GM21528 (cell line): ENCODE measurements around the gene ABCB8.
"Not testable (repeated sequence)": the region's sequence is repeated elsewhere in the genome, so short reads cannot be mapped to it uniquely, and the experiment has no call there.

Experiments
- ATAC-seq: cut with Tn5 transposase; IDR thresholded peaks from one replicate; pipeline ENCODE4 v1.9.1; 2021; ENCODE audit warnings: mild to moderate bottlenecking, moderate library complexity; ENCODE audit not compliant: unreplicated experiment, low FRiP score

ABCB8 gene

GRCh38 chr7:151013356-151013732 lies 14.9 kb upstream of the ABCB8 start:
- no peak for ATAC-seq

GRCh38 chr7:151013733-151014497 lies 14.3 kb upstream of the ABCB8 start:
- ATAC-seq = no peak

- no peak for ATAC-seq
Observed at GRCh38 chr7:151014950-151015349, 13.3 kb upstream of the ABCB8 start.

GRCh38 chr7:151015967-151016366 lies 12.3 kb upstream of the ABCB8 start:
- ATAC-seq = no peak

- ATAC-seq = no peak
Observed at GRCh38 chr7:151016505-151016904, 11.7 kb upstream of the ABCB8 start.

GRCh38 chr7:151016942-151017341 lies 11.3 kb upstream of the ABCB8 start:
- no peak for ATAC-seq

GRCh38 chr7:151017370-151017952 lies 10.8 kb upstream of the ABCB8 start:
- ATAC-seq = no peak

GRCh38 chr7:151017953-151018420 lies 10.3 kb upstream of the ABCB8 start:
- no peak for ATAC-seq

GRCh38 chr7:151018421-151019129 lies 9.7 kb upstream of the ABCB8 start:
- ATAC-seq = no peak

GRCh38 chr7:151019130-151019447 lies 9.2 kb upstream of the ABCB8 start:
- no peak for ATAC-seq

- ATAC-seq = no peak
Observed at GRCh38 chr7:151020231-151020630, 8.0 kb upstream of the ABCB8 start.

- no peak for ATAC-seq
Observed at GRCh38 chr7:151023232-151023631, 5.0 kb upstream of the ABCB8 start.

- ATAC-seq = no peak
Observed at GRCh38 chr7:151024435-151025056, 3.7 kb upstream of the ABCB8 start, which contains the start of gene ATG9B. TSS of gene ATG9B (minus strand) at chr7:151024494. CDS start at chr7:151024423, 71 bp downstream.

- no peak for ATAC-seq
Observed at GRCh38 chr7:151025924-151026671, 2.2 kb upstream of the ABCB8 start.

- not testable (repeated sequence) for ATAC-seq
Observed at GRCh38 chr7:151026771-151027727, 1.2 kb upstream of the ABCB8 start.

- ATAC-seq = not testable (repeated sequence)
Observed at GRCh38 chr7:151027728-151028130, 521 bp upstream of the ABCB8 start.

GRCh38 chr7:151028948-151029501 lies 775 bp downstream of the ABCB8 start:
- no peak for ATAC-seq

- ATAC-seq = no peak
Observed at GRCh38 chr7:151031011-151031410, 2.8 kb downstream of the ABCB8 start.
